ENCODE results near the gene CD248.

GRCh38 chr11:66271816-66272215 is 45.0 kb downstream of the CD248 start:
- no peak for TF ChIP-seq CTCF (IDR thresholded peaks at IDR 0.05)
- TF ChIP-seq MAX (CRISPR knock-in tag; IDR thresholded peaks at IDR 0.05) = no peak
- no peak for TF ChIP-seq USF2 (CRISPR knock-in tag; IDR thresholded peaks at IDR 0.05)
- TF ChIP-seq E2F5 (CRISPR knock-in tag; IDR thresholded peaks at IDR 0.05) = no peak
